Neutrophil (primary cell): Measurements from ENCODE around the gene HDAC7.

ENCODE experiments used
- H3K27ac ChIP-seq: fragments of 200-600 bp; sonication (generic); 2 replicates; pipeline ENCODE4 v1.5.1; 2016; ENCODE audit warnings: mild to moderate bottlenecking, moderate library complexity
- H3K27me3 ChIP-seq: fragments of 200-600 bp; sonication (generic); 2 replicates; pipeline ENCODE4 v1.6.0; 2016; ENCODE audit warnings: mild to moderate bottlenecking
- H3K36me3 ChIP-seq: fragments of 200-600 bp; sonication (generic); 2 replicates; pipeline ENCODE4 v1.5.1; 2017
- H3K4me1 ChIP-seq, 2 experiments: fragments of 200-600 bp in 1 of 2; sonication (generic) in 1 of 2; 1 replicate in 1 of 2; 2 replicates in 1 of 2; pipeline versions ENCODE4 v1.5.1 to v1.6.1; 2013 to 2016; ENCODE audit warnings: low read depth in 1 of 2, low read length in 1 of 2, mild to moderate bottlenecking in 1 of 2, moderate library complexity in 1 of 2; ENCODE audit not compliant: control insufficient read depth in 1 of 2, insufficient read depth in 1 of 2
- H3K4me3 ChIP-seq, 2 experiments: fragments of 200-600 bp in 1 of 2; sonication (generic) in 1 of 2; 1 replicate in 1 of 2; 2 replicates in 1 of 2; pipeline ENCODE4 v1.5.1; 2013 to 2016; ENCODE audit warnings: low read depth in 1 of 2, low read length in 1 of 2, mild to moderate bottlenecking in 1 of 2, moderate library complexity in 1 of 2
- H3K9me3 ChIP-seq: fragments of 200-600 bp; sonication (generic); 2 replicates; pipeline ENCODE4 v1.5.1; 2016
- TF ChIP-seq, protein P1 (sequence below): fragments of 200-600 bp; sonication (generic); IDR thresholded peaks from 2 replicates; pipeline ENCODE4 v1.5.1; 2016; ENCODE audit warnings: antibody characterized with exemption

HDAC7 gene

DNA sequence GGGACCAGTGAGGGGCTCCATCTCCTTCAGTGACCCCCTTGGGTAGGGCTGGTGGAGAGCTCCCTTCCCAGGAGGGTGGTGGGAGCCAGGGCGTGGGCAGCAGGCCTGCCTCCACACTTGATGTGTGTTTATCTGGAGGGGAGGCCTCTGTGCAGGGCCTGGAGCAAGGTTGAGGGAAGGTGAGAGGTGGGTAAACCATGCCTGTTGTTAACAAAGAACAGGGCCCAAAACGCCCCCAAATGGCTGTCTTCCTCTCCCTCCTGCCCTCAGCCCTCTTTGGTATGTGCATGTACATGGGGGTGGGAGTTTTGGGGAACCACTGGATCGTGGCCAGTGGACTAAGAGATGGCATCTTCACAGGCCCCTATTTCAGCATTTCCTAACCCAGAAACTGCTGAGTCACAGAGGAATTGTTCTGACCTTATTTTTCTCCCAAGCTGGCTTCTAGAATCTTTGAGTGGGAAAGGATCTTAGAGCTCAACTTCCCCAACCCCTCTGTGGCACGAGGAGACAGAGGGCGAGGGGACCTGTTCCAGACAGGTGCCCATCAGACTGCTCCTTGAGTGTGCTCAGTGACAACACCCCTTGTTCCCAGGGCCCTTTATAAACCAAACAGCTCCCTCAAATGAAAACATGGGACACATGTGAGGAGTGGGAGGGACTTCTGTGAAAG, 43.1 kb downstream of the HDAC7 start:
- peak overlapping the region in 1 of 2 experiments; percentile 35 for H3K4me3 ChIP-seq
- H3K9me3 ChIP-seq: no peaks in the 10 kb centered on the region
- no peaks in the 10 kb centered on the region for H3K27me3 ChIP-seq
- peaks cover 52 to 60% of the 10 kb centered on the region in 2 experiments for H3K4me1 ChIP-seq
- H3K27ac ChIP-seq: peak overlapping the region; percentile 77
- TF ChIP-seq, protein P1, sequence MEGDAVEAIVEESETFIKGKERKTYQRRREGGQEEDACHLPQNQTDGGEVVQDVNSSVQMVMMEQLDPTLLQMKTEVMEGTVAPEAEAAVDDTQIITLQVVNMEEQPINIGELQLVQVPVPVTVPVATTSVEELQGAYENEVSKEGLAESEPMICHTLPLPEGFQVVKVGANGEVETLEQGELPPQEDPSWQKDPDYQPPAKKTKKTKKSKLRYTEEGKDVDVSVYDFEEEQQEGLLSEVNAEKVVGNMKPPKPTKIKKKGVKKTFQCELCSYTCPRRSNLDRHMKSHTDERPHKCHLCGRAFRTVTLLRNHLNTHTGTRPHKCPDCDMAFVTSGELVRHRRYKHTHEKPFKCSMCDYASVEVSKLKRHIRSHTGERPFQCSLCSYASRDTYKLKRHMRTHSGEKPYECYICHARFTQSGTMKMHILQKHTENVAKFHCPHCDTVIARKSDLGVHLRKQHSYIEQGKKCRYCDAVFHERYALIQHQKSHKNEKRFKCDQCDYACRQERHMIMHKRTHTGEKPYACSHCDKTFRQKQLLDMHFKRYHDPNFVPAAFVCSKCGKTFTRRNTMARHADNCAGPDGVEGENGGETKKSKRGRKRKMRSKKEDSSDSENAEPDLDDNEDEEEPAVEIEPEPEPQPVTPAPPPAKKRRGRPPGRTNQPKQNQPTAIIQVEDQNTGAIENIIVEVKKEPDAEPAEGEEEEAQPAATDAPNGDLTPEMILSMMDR: no peak
- peaks cover 9% of the 10 kb centered on the region for H3K36me3 ChIP-seq

DNA sequence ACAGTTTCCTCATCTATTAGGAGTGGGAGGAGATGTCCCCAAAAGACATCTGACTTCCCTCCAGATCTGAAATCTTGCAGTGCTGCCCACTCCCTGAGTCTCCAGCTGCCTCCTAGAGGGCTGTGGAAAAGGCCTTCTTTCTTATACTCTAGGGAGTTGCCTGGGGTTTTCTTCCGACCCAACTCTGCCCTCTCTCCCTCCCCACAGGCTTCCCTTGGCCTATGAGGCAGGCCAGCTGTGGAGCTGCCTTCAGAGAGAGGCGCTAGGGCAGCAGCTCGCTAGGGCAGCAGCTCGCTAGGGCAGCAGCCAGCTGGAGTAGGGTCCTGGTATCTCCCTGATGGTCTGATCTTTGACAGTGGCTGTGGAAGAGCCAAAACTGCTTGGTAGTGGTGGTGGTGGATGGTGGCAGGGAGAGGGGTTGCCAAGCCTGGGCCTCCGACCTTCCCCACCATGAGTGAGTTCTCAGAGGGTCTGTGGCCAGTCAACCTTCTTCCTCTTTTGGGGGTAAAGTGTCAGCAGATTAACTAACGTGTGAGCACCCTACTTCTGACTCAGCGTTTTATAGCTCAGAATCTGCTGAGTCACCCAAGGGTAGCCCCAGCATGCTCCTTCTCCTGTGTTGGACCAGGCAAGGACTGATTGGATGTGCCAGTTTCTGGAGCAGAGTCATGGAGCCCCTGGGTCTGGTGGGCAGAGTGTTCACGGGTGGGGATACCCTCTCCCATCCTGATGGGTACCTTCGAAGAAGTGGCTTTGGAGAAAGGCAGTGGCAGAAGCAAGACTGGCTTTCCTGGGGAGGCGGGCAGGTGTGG, 44.4 kb downstream of the HDAC7 start:
- no peaks in the 10 kb centered on the region for H3K36me3 ChIP-seq
- peaks cover 54 to 63% of the 10 kb centered on the region in 2 experiments for H3K4me1 ChIP-seq
- no peaks in the 10 kb centered on the region for H3K27me3 ChIP-seq
- TF ChIP-seq, protein P1: no peak
- H3K4me3 ChIP-seq: no peak overlapping the region
- peak overlapping the region; percentile 77 for H3K27ac ChIP-seq
- H3K9me3 ChIP-seq: no peaks in the 10 kb centered on the region

DNA sequence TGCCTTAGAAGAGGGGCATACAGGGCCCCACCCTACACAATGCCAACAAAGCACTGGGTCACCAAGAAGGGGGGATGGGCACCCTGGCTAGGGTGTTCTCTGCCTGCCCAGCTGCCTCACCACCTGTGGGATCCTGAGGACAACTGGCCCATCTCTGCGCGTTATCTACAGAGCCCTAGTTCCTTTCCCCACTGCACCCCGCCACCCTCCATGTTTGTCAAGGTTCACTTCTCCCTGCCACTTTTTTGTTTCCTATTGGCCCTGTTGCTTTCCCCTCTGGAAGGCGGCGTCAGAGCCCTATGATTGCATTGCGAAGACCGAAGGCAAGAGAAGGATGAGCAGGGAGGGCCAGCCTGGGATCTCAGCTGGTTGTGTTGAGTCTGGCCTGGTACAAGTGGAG, 45.0 kb downstream of the HDAC7 start:
- H3K27ac ChIP-seq: peak overlapping the region; percentile 77
- H3K4me3 ChIP-seq: no peak overlapping the region
- no peaks in the 10 kb centered on the region for H3K36me3 ChIP-seq
- H3K9me3 ChIP-seq: no peaks in the 10 kb centered on the region
- H3K4me1 ChIP-seq: peaks cover 60 to 69% of the 10 kb centered on the region in 2 experiments
- no peaks in the 10 kb centered on the region for H3K27me3 ChIP-seq
- TF ChIP-seq, protein P1: no peak

DNA sequence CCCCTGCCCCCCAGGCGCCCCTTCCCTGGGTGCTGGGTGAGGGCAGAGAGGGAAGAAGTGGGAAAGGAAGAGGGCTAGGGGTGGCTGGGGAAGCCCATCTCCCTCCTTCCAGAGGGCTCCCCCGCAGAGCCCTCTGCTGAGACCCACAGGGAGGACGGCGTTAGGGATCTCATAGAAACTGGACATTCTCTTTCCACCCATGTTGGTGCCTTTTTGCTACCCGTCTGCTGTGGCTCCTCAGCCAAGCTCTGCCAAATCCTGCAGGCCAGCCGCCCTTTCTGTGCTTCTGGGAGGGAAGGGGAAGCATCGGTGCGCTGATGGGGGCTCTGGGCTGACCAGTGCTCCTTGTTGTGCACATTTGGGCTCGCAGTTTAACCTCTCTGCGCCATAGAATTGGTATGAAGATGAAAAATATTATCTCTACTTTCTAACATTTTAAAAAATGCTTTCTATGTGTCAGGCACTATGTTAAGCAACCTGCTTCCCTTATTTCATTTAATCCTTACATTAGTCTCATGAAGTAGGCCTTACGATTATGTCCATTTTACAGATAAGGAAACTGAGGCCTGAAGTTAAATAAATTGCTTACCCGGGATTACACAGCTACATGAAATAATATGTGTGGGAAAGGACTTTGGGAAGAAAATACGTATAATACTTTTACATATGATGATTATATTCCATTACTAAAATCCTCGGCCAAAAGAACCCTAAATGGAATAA, 45.7 kb downstream of the HDAC7 start:
- Histone ChIP-seq H3K9me3 (no peaks in the 10 kb centered on the region), H3K27ac (peak overlapping the region; percentile 88)

More for the DNA sequence above, 45.7 kb downstream of the HDAC7 start:
- Histone ChIP-seq H3K36me3 (no peaks in the 10 kb centered on the region), H3K27me3 (no peaks in the 10 kb centered on the region), H3K4me1 (peaks cover 60 to 63% of the 10 kb centered on the region in 2 experiments), H3K4me3 (peak overlapping the region; percentile 71 to 78)
- TF ChIP-seq, protein P1: no peak
